ENCODE measurements around the gene PTH1R. TPM values are rescaled to one million over a fixed set of nuclear protein-coding genes. Genes with fewer than 3 reads are reported as not detected.

The PTH1R gene
- total and polyA plus RNA-seq, 2 donors (not counting 1 experiment from before 2014, with no cell fraction given) = 0.67 to 4.3 TPM

GRCh38 chr3:46929324-46929723 lies 51.8 kb downstream of the PTH1R start:
- no peak overlapping the region for H3K4me3 ChIP-seq (replicated peaks in 1 of 4; ENCODE audit: control extremely low read depth in 1 of 4, insufficient read depth in 1 of 4, low read depth in 3 of 4, low read length in 4 of 4)
- H3K9ac ChIP-seq (ENCODE audit: insufficient read depth, low read length) = no peak overlapping the region
- H3K36me3 ChIP-seq (ENCODE audit: control insufficient read depth, insufficient read depth, low read length) = peaks cover 12% of the 10 kb centered on the region
- DNase-seq (ENCODE audit: low read depth in 2 of 2) = no peak
- no peaks in the 10 kb centered on the region for H3K27me3 ChIP-seq (ENCODE audit: control insufficient read depth, insufficient read depth, low read length)
- peaks cover 47% of the 10 kb centered on the region for H3K79me2 ChIP-seq (ENCODE audit: control insufficient read depth, insufficient read depth, low read length)
- no peak overlapping the region for H3K27ac ChIP-seq (ENCODE audit: insufficient read depth, low read length)
- no peaks in the 10 kb centered on the region for H4K20me1 ChIP-seq (ENCODE audit: control insufficient read depth, extremely low read depth, insufficient read depth, low read length)
- no peak for TF ChIP-seq CTCF (conservative IDR thresholded peaks at IDR 0.05 in 1 of 2, IDR thresholded peaks at IDR 0.05 in 1 of 2; ENCODE audit: low read depth in 1 of 2, low read length in 2 of 2)
- TF ChIP-seq EZH2 (IDR thresholded peaks at IDR 0.05; ENCODE audit: low read length, missing control alignments) = no peak
- no peaks in the 10 kb centered on the region for H3K9me3 ChIP-seq (ENCODE audit: control insufficient read depth, insufficient read depth, low read depth, low read length)
- H3K4me2 ChIP-seq (ENCODE audit: extremely low read depth, insufficient read depth, low read length) = no peak overlapping the region
- peaks cover 27% of the 10 kb centered on the region for H3K4me1 ChIP-seq (ENCODE audit: control insufficient read depth, extremely low read depth, insufficient read depth, low read length)
- H2AFZ ChIP-seq (ENCODE audit: low read length) = no peak overlapping the region

- TF ChIP-seq EZH2 (IDR thresholded peaks at IDR 0.05; ENCODE audit: low read length, missing control alignments) (no peak), CTCF (conservative IDR thresholded peaks at IDR 0.05 in 1 of 2, IDR thresholded peaks at IDR 0.05 in 1 of 2; ENCODE audit: low read depth in 1 of 2, low read length in 2 of 2) (no peak)
- no peaks in the 10 kb centered on the region for H4K20me1 ChIP-seq (ENCODE audit: control insufficient read depth, extremely low read depth, insufficient read depth, low read length)
- H3K27ac ChIP-seq (ENCODE audit: insufficient read depth, low read length) = peak overlapping the region; percentile 16
- H3K9ac ChIP-seq (ENCODE audit: insufficient read depth, low read length) = no peak overlapping the region
- H2AFZ ChIP-seq (ENCODE audit: low read length) = no peak overlapping the region
- no peaks in the 10 kb centered on the region for H3K9me3 ChIP-seq (ENCODE audit: control insufficient read depth, insufficient read depth, low read depth, low read length)
- peaks cover 56% of the 10 kb centered on the region for H3K79me2 ChIP-seq (ENCODE audit: control insufficient read depth, insufficient read depth, low read length)
- no peaks in the 10 kb centered on the region for H3K27me3 ChIP-seq (ENCODE audit: control insufficient read depth, insufficient read depth, low read length)
- peaks cover 38% of the 10 kb centered on the region for H3K4me1 ChIP-seq (ENCODE audit: control insufficient read depth, extremely low read depth, insufficient read depth, low read length)
- H3K36me3 ChIP-seq (ENCODE audit: control insufficient read depth, insufficient read depth, low read length) = peaks cover 9% of the 10 kb centered on the region
- no peak overlapping the region for H3K4me3 ChIP-seq (replicated peaks in 1 of 4; ENCODE audit: control extremely low read depth in 1 of 4, insufficient read depth in 1 of 4, low read depth in 3 of 4, low read length in 4 of 4)
- H3K4me2 ChIP-seq (ENCODE audit: extremely low read depth, insufficient read depth, low read length) = no peak overlapping the region
- DNase-seq (ENCODE audit: low read depth in 2 of 2) = no peak
Observed at GRCh38 chr3:46930166-46930944, 52.8 kb downstream of the PTH1R start.

GRCh38 chr3:46930945-46931403 lies 53.5 kb downstream of the PTH1R start:
- H4K20me1 ChIP-seq (ENCODE audit: control insufficient read depth, extremely low read depth, insufficient read depth, low read length) = no peaks in the 10 kb centered on the region

More at GRCh38 chr3:46930945-46931403, 53.5 kb downstream of the PTH1R start:
- no peak for DNase-seq (ENCODE audit: low read depth in 2 of 2)
- Histone ChIP-seq H3K27me3 (ENCODE audit: control insufficient read depth, insufficient read depth, low read length) (no peaks in the 10 kb centered on the region), H3K36me3 (ENCODE audit: control insufficient read depth, insufficient read depth, low read length) (peaks cover 9% of the 10 kb centered on the region), H3K9me3 (ENCODE audit: control insufficient read depth, insufficient read depth, low read depth, low read length) (no peaks in the 10 kb centered on the region), H3K4me1 (ENCODE audit: control insufficient read depth, extremely low read depth, insufficient read depth, low read length) (peaks cover 40% of the 10 kb centered on the region), H3K4me2 (ENCODE audit: extremely low read depth, insufficient read depth, low read length) (peak overlapping the region; percentile 2), H3K9ac (ENCODE audit: insufficient read depth, low read length) (no peak overlapping the region), H3K79me2 (ENCODE audit: control insufficient read depth, insufficient read depth, low read length) (peaks cover 54% of the 10 kb centered on the region), H2AFZ (ENCODE audit: low read length) (no peak overlapping the region), H3K4me3 (replicated peaks in 1 of 4; ENCODE audit: control extremely low read depth in 1 of 4, insufficient read depth in 1 of 4, low read depth in 3 of 4, low read length in 4 of 4) (no peak overlapping the region), H3K27ac (ENCODE audit: insufficient read depth, low read length) (peak overlapping the region; percentile 19)
- TF ChIP-seq EZH2 (IDR thresholded peaks at IDR 0.05; ENCODE audit: low read length, missing control alignments) = no peak
- TF ChIP-seq CTCF (conservative IDR thresholded peaks at IDR 0.05 in 1 of 2, IDR thresholded peaks at IDR 0.05 in 1 of 2; ENCODE audit: low read depth in 1 of 2, low read length in 2 of 2) = no peak
